PC-3 (cell line): ENCODE results near the gene TMEM18.

Experiments used
- EZH2phosphoT487 ChIP-seq: fragments of 300-600 bp; sonication (generic); IDR thresholded peaks from 2 replicates; pipeline ENCODE4 v1.6.1; 2018; ENCODE audit warnings: mild to moderate bottlenecking, antibody characterized with exemption, low read length, borderline replicate concordance
- TF ChIP-seq, protein P1 (sequence below): fragments of 300-600 bp; sonication (generic); conservative IDR thresholded peaks from 2 replicates; pipeline ENCODE4 v1.5.1; 2017; ENCODE audit warnings: antibody characterized with exemption, low read depth, mild to moderate bottlenecking, low read length

DNA sequence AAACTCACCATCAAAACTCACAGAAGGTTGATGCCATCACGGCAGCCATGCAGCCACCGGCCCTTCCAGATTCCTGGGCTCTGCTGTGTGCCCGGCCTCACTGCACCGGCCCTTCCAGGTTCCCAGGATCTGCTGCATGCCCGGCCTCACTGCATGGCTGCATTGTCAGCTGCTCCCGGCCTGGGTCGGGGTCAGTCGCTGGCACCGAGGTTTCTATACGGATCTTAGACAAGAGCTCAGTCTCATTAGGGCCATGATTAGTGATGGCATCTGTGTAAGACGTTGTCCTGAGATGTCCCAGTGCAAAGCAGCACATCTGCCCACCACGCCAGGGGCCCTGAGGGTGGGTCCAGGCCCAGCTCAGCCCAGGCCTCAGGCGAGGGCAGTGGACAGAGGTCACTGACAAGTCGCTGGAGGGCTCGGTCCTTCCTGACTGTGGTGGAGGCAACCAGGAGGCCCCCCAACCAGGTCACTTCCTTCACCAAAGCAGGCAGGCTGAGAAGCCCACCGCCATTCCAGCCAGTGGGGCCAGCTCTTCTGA is 29.4 kb downstream of the TMEM18 start:
- TF ChIP-seq, protein P1, sequence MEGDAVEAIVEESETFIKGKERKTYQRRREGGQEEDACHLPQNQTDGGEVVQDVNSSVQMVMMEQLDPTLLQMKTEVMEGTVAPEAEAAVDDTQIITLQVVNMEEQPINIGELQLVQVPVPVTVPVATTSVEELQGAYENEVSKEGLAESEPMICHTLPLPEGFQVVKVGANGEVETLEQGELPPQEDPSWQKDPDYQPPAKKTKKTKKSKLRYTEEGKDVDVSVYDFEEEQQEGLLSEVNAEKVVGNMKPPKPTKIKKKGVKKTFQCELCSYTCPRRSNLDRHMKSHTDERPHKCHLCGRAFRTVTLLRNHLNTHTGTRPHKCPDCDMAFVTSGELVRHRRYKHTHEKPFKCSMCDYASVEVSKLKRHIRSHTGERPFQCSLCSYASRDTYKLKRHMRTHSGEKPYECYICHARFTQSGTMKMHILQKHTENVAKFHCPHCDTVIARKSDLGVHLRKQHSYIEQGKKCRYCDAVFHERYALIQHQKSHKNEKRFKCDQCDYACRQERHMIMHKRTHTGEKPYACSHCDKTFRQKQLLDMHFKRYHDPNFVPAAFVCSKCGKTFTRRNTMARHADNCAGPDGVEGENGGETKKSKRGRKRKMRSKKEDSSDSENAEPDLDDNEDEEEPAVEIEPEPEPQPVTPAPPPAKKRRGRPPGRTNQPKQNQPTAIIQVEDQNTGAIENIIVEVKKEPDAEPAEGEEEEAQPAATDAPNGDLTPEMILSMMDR: no peak
- no peak for TF ChIP-seq EZH2phosphoT487
